COLO829 (cell line): ENCODE results near the gene FAM120A.
"Not testable (repeated sequence)": the region's sequence is repeated elsewhere in the genome, so short reads cannot be mapped to it uniquely, and the experiment has no call there.

Experiments used
- DNase-seq: peaks from one replicate; pipeline ENCODE4 v3.0.0; 2012; ENCODE audit warnings: low spot score

FAM120A gene, protein sequence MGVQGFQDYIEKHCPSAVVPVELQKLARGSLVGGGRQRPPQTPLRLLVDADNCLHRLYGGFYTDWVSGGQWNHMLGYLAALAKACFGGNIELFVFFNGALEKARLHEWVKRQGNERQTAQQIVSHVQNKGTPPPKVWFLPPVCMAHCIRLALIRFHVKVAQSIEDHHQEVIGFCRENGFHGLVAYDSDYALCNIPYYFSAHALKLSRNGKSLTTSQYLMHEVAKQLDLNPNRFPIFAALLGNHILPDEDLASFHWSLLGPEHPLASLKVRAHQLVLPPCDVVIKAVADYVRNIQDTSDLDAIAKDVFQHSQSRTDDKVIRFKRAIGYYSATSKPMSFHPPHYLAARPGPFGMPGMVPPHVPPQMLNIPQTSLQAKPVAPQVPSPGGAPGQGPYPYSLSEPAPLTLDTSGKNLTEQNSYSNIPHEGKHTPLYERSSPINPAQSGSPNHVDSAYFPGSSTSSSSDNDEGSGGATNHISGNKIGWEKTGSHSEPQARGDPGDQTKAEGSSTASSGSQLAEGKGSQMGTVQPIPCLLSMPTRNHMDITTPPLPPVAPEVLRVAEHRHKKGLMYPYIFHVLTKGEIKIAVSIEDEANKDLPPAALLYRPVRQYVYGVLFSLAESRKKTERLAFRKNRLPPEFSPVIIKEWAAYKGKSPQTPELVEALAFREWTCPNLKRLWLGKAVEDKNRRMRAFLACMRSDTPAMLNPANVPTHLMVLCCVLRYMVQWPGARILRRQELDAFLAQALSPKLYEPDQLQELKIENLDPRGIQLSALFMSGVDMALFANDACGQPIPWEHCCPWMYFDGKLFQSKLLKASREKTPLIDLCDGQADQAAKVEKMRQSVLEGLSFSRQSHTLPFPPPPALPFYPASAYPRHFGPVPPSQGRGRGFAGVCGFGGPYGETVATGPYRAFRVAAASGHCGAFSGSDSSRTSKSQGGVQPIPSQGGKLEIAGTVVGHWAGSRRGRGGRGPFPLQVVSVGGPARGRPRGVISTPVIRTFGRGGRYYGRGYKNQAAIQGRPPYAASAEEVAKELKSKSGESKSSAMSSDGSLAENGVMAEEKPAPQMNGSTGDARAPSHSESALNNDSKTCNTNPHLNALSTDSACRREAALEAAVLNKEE

GRCh38 chr9:93450945-93451815, at the start of gene FAM120A:
TSS of gene FAM120A (plus strand) at chr9:93451685. CDS start at chr9:93451916, 231 bp downstream.
- DNase-seq: peak; percentile 68

GRCh38 chr9:93406371-93406770, 45.1 kb upstream of the FAM120A start:
- no peak for DNase-seq

- DNase-seq: no peak
Observed at GRCh38 chr9:93413530-93413929, 38.0 kb upstream of the FAM120A start.

- DNase-seq: peak; percentile 63
Observed at GRCh38 chr9:93415176-93415690, 36.3 kb upstream of the FAM120A start.

DNA sequence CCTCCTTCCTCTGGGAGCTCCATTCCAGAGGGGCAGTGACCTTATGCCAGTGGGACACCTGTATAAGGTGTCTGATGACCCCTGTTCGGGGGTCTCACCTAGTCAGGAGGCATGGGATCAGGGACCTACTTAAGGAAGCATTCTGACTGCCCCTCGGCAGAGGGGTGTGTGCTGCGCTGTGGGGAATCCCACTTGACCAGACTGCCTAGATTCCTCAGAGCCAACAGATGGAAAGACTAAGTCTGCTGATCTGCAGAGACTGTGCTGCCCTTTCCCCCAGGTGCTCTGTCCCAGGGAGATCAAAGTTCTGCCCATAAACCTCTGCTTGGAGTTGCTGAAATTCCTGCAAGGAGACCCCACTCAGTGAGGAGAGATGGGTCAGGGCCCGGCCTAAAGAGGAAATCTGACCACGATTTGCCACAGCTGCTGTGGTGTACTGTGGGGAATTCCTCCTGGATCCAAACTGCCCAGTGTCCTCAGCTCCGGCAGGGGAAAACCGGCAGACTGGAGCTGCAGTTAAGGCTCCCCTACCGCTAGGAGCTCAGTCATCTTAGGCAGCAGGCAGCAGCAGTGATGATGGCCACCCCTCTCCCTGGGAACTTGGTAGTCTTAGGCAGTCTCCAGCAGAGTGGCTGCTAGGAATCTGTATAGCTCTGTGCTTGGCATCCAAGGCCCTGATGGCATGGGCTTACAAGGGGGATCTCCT, 34.8 kb upstream of the FAM120A start:
- no peak for DNase-seq

GRCh38 chr9:93417538-93417937, 33.9 kb upstream of the FAM120A start:
- DNase-seq: no peak

- DNase-seq: no peak
Observed at GRCh38 chr9:93419023-93419422, 32.5 kb upstream of the FAM120A start.

GRCh38 chr9:93422977-93423616, 28.4 kb upstream of the FAM120A start:
- DNase-seq: no peak

GRCh38 chr9:93427655-93428379, 23.7 kb upstream of the FAM120A start:
- no peak for DNase-seq

- no peak for DNase-seq
Observed at GRCh38 chr9:93431539-93432105, 19.9 kb upstream of the FAM120A start.

DNA sequence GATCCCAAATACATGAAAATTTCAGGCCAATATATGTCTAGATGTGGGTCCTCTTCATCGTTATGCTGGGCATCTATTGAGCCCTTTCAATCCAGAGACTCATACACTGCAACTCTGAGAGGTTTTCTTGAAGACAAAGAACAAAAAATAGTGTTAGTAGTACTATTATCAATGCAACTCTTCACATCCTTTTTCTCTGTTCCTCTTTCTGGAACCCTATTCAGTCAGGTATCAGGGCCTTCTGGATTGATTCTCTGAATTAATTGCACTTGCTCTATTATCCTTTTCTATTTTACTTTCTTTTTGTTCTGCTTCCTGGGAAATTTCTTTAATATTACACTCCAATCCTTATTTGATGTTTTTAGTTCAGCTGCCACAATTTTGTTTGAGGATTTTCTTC, 18.5 kb upstream of the FAM120A start:
- DNase-seq: no peak

DNA sequence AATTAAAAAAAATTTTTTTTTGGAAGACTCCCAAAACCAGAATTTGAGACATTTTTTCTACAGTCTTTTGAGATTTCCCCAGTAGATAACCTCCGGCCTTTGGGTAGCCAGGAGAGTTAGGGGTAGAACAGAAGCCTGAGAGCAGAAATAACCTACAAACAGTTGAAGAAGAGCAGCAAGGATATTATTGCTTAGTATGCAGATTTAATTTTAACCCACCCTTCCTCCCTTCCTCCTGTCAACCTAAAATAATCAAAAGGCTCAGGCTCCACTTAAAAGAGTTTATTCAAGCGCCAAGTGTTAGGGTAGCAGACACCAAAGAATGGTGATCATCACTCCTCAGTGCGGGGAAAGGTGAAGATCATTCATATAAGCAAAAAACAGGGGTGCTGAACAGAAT, 17.4 kb upstream of the FAM120A start:
- DNase-seq: no peak

DNA sequence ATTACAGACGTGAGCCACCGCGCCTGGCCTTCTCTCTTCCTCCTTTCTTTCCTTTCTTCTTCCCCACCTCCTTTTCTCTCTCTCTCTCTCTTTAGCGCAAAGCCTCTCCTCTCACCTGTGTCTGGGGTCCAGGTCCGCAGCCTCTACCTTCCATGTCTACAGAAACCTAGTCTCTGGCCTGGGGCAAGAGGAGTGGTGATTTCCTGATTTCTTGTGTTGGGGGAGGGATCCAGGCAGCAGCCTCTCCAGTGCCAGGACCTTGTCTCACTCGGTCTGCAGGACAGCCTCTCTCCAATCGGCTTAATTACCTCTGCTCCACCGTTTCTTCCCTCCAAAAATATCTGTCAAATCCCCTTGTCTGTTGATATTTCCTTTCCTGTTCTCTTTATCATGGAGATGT, 16.1 kb upstream of the FAM120A start:
- DNase-seq: no peak

- DNase-seq: no peak
Observed at GRCh38 chr9:93436218-93436617, 15.3 kb upstream of the FAM120A start.

GRCh38 chr9:93436655-93437407, 14.7 kb upstream of the FAM120A start:
- no peak for DNase-seq

GRCh38 chr9:93437996-93438395, 13.5 kb upstream of the FAM120A start:
- DNase-seq: no peak

- not testable (repeated sequence) for DNase-seq
Observed at GRCh38 chr9:93439301-93439700, 12.2 kb upstream of the FAM120A start.

GRCh38 chr9:93440896-93441580, 10.4 kb upstream of the FAM120A start:
- no peak for DNase-seq
